Islet precursor cell (in vitro differentiated cells): ENCODE data around the gene TMEM135.

Source experiments
- DNase-seq: peaks from one replicate; pipeline ENCODE4 v3.0.0-alpha.2; 2018

Gene TMEM135

GRCh38 chr11:87366763-87367405, 329.1 kb downstream of the TMEM135 start:
- DNase-seq, result no peak

DNA sequence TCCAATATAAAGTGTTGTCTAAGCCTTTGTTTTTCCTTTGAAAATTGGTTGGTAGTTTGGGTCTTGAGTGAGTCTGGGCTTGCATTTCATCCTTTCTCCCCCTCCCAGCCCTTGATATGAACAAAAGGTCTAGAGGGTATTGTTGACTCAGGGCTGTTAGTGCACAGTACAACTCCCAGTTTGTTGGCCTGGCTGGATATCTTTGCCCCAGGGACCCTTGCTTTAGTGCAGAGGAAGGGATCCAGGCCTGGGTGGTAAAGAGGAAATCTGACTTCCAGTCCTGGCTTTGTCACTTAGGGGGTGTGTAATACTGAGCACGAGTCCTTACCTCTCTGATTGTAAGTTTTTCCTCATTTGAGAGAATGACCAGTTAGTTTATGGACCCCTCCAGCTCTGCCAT, 330.4 kb downstream of the TMEM135 start:
- peak; percentile 80 for DNase-seq

DNA sequence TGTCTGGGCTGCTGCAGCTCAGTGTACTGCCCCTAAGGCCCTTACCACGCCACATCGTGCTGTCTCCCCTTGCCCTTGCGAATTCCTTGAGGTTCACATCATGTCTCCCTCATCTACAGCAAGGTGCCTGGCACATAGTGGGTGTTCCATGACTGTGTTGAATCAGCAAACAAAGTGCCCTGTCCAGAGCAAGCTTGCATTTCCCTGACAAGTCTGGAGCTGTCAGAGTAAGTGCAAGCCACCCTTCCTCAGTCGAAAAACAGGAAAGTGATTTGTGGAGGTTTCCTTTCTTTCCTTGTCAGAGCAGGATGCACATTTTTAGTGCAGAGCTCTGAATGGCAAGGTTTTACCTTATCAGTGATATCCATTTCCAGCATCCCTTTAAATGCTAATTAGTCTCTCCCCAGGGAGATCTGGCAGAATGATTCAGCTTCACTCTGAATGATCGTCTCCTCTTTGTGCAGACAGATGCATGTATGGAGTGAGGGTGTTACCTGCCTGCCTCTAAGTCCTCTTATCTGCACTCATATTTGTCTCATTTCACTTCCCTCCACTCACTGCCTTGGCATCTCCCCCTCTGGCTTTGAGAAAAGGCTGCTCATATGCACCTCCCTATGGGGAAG, 331.2 kb downstream of the TMEM135 start:
- peak; percentile 94 for DNase-seq

DNA sequence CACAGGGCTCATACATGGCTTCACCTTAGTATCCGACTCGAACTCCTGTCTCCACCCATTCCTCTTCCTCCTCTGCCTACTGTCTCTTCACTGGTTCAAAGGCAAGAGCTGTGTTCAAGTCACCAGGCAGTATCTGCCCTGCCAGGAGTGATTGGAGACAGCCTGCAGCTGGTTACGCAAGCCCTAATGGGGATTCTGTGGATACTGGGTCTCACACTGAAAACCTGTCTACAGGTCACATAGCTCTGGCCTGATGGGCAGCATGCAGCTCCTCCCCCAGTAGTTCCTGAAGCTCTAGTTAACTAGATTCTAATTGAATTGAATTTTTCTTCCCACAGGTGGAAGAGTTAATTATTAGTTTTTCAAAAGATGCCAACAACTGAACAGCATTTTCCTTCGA, 332.2 kb downstream of the TMEM135 start:
- DNase-seq, result peak; percentile 84

DNA sequence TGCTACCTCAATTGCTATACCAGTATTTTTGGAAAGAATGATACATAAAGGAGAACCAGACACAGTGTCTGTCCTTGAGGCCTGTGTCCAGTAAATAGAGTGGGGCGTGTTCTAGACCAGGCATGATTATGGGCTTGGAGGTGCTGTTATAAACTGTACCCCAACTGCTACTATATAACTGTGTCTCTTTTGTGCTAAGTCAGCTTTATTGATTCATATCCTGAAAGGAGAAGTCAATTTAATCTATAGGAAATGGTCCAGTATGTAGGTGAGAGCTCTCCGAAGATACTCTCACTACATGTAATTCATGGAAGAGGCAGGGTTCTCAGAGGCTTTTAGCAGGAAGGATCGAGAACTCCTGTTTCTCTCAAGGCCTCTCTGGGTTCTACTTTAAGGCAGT, 334.3 kb downstream of the TMEM135 start:
- DNase-seq, result no peak
